SK-N-SH treated with all-trans-retinoic acid at 6 μM for 48 hours (cell line): ENCODE results near the gene MTF2.

Experiments used
- ATAC-seq: fragments of 200-7000 bp; cut with Tn5 transposase; 3 replicates; pipeline ENCODE4 v1.9.1; 2020; ENCODE audit warnings: mild to moderate bottlenecking, moderate library complexity
- ARNTL ChIP-seq: fragments of 450-650 bp; formaldehyde crosslinking; IDR thresholded peaks from 2 replicates; pipeline ENCODE4 v1.5.0; 2020; ENCODE audit warnings: low read depth, mild to moderate bottlenecking, moderate library complexity, borderline replicate concordance
- BACH2 ChIP-seq: fragments of 250-450 bp; sonication (Bioruptor Pico); IDR thresholded peaks from 2 replicates; pipeline ENCODE4 v1.9.0; 2021; ENCODE audit warnings: mild to moderate bottlenecking, borderline replicate concordance
- CREB5 ChIP-seq: fragments of 250-450 bp; sonication (Bioruptor Pico); IDR thresholded peaks from 2 replicates; pipeline ENCODE4 v1.5.1; 2020; ENCODE audit warnings: low read depth, mild to moderate bottlenecking, moderate library complexity
- CSDC2 ChIP-seq: fragments of 250-450 bp; sonication (Bioruptor Pico); IDR thresholded peaks from 2 replicates; pipeline ENCODE4 v1.5.0; 2020; ENCODE audit warnings: mild to moderate bottlenecking, moderate library complexity
- CSRNP3 ChIP-seq: fragments of 250-450 bp; sonication (Bioruptor Pico); IDR thresholded peaks from 2 replicates; pipeline ENCODE4 v1.5.1; 2021; ENCODE audit warnings: mild to moderate bottlenecking, moderate library complexity
- ESRRG ChIP-seq: fragments of 250-450 bp; sonication (Bioruptor Pico); IDR thresholded peaks from 2 replicates; pipeline ENCODE4 v1.6.1; 2021; ENCODE audit warnings: mild to moderate bottlenecking
- GLIS3 ChIP-seq: fragments of 250-450 bp; sonication (Bioruptor Pico); IDR thresholded peaks from 2 replicates; pipeline ENCODE4 v1.5.0; 2020; ENCODE audit warnings: mild to moderate bottlenecking, moderate library complexity
- ISL1 ChIP-seq: fragments of 250-450 bp; sonication (Bioruptor Pico); IDR thresholded peaks from 2 replicates; pipeline ENCODE4 v2.1.2; 2022; ENCODE audit warnings: mild to moderate bottlenecking, moderate library complexity
- OSR1 ChIP-seq: fragments of 250-450 bp; sonication (Bioruptor Pico); IDR thresholded peaks from 2 replicates; pipeline ENCODE4 v1.8.0; 2022; ENCODE audit warnings: moderate library complexity, mild to moderate bottlenecking, inconsistent platforms
- PPARA ChIP-seq: fragments of 250-450 bp; sonication (Bioruptor Pico); IDR thresholded peaks from 2 replicates; pipeline ENCODE4 v1.5.0; 2020; ENCODE audit warnings: mild to moderate bottlenecking, borderline replicate concordance
- RARB ChIP-seq: fragments of 250-450 bp; sonication (Bioruptor Pico); IDR thresholded peaks from 2 replicates; pipeline ENCODE4 v1.8.0; 2021; ENCODE audit warnings: mild to moderate bottlenecking, moderate library complexity
- SNAI2 ChIP-seq: fragments of 250-450 bp; sonication (Bioruptor Pico); IDR thresholded peaks from 2 replicates; pipeline ENCODE4 v1.5.0; 2020; ENCODE audit warnings: mild to moderate bottlenecking, moderate library complexity
- TCF4 ChIP-seq: fragments of 250-450 bp; sonication (Bioruptor Pico); IDR thresholded peaks from 2 replicates; pipeline ENCODE4 v1.8.0; 2021; ENCODE audit warnings: mild to moderate bottlenecking, moderate library complexity, borderline replicate concordance
- TOX ChIP-seq: fragments of 250-450 bp; sonication (Bioruptor Pico); IDR thresholded peaks from 2 replicates; pipeline ENCODE4 v1.8.0; 2021; ENCODE audit warnings: mild to moderate bottlenecking, moderate library complexity, borderline replicate concordance
- TSHZ2 ChIP-seq: fragments of 250-450 bp; sonication (Bioruptor Pico); IDR thresholded peaks from 2 replicates; pipeline ENCODE4 v1.5.0; 2020; ENCODE audit warnings: mild to moderate bottlenecking, moderate library complexity
- ZC3H10 ChIP-seq: fragments of 250-450 bp; sonication (Bioruptor Pico); IDR thresholded peaks from 2 replicates; pipeline ENCODE4 v1.5.1; 2021; ENCODE audit warnings: mild to moderate bottlenecking, moderate library complexity
- ZFP3 ChIP-seq: fragments of 250-450 bp; sonication (Bioruptor Pico); IDR thresholded peaks from 2 replicates; pipeline ENCODE4 v1.5.0; 2020; ENCODE audit warnings: mild to moderate bottlenecking, moderate library complexity
- ZFP30 ChIP-seq: fragments of 450-650 bp; formaldehyde crosslinking; IDR thresholded peaks from 2 replicates; pipeline ENCODE4 v1.5.0; 2022; ENCODE audit warnings: mild to moderate bottlenecking, moderate library complexity
- ZNF565 ChIP-seq: fragments of 450-650 bp; formaldehyde crosslinking; conservative IDR thresholded peaks from 2 replicates; pipeline ENCODE4 v1.5.0; 2020; ENCODE audit warnings: low read depth, mild to moderate bottlenecking, moderate library complexity
- ZNF70 ChIP-seq: fragments of 450-650 bp; formaldehyde crosslinking; IDR thresholded peaks from 2 replicates; pipeline ENCODE4 v1.5.0; 2020; ENCODE audit warnings: mild to moderate bottlenecking, moderate library complexity
- ZNF8 ChIP-seq: fragments of 450-650 bp; formaldehyde crosslinking; IDR thresholded peaks from 2 replicates; pipeline ENCODE4 v1.5.0; 2020; ENCODE audit warnings: mild to moderate bottlenecking, moderate library complexity
- TF ChIP-seq, protein P1 (sequence below): fragments of 250-450 bp; sonication (Bioruptor Pico); IDR thresholded peaks from 2 replicates; pipeline ENCODE4 v1.8.0; 2020; ENCODE audit warnings: mild to moderate bottlenecking, moderate library complexity, borderline replicate concordance

MTF2 gene

DNA sequence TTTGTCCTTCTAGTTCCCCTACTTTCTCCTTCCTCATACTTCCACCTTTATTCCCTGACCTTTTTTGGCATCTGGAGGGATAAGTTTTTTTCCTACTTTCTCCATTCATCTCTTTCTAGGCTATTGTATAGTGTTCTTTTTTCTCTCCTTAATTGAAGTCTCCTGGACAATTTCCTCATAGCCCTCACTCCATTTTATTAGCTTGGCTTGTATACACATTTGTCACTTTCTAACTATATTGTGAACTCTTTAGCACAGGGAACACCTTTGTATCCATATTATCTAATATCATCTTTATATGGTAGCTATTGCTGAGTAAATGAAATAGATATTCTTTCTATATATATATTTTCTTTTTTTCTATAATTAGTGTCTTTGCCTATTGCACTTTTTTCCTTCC is 53.6 kb downstream of the MTF2 start:
- no peak for TF ChIP-seq OSR1 (CRISPR knock-in tag)
- no peak for TF ChIP-seq TSHZ2
- no peak for TF ChIP-seq ESRRG (CRISPR knock-in tag)
- TF ChIP-seq, protein P1, sequence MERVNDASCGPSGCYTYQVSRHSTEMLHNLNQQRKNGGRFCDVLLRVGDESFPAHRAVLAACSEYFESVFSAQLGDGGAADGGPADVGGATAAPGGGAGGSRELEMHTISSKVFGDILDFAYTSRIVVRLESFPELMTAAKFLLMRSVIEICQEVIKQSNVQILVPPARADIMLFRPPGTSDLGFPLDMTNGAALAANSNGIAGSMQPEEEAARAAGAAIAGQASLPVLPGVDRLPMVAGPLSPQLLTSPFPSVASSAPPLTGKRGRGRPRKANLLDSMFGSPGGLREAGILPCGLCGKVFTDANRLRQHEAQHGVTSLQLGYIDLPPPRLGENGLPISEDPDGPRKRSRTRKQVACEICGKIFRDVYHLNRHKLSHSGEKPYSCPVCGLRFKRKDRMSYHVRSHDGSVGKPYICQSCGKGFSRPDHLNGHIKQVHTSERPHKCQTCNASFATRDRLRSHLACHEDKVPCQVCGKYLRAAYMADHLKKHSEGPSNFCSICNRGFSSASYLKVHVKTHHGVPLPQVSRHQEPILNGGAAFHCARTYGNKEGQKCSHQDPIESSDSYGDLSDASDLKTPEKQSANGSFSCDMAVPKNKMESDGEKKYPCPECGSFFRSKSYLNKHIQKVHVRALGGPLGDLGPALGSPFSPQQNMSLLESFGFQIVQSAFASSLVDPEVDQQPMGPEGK = no peak
- TF ChIP-seq CSDC2 (CRISPR knock-in tag) = no peak
- no peak for TF ChIP-seq ZNF565 (CRISPR knock-in tag)
- no peak for TF ChIP-seq PPARA
- TF ChIP-seq CSRNP3 (CRISPR knock-in tag) = no peak
- no peak for TF ChIP-seq ZFP3 (CRISPR knock-in tag)
- no peak for TF ChIP-seq SNAI2 (CRISPR knock-in tag)
- TF ChIP-seq ARNTL = no peak
- no peak for TF ChIP-seq ZC3H10 (CRISPR knock-in tag)
- TF ChIP-seq TCF4 (CRISPR knock-in tag) = no peak
- TF ChIP-seq TOX = no peak
- no peak for TF ChIP-seq GLIS3 (CRISPR knock-in tag)
- no peak for TF ChIP-seq ZNF8 (CRISPR knock-in tag)
- no peak for TF ChIP-seq ISL1 (CRISPR knock-in tag)
- no peak for TF ChIP-seq CREB5 (CRISPR knock-in tag)
- no peak for TF ChIP-seq BACH2 (CRISPR knock-in tag)
- TF ChIP-seq, all 23 proteins: peak for 0

DNA sequence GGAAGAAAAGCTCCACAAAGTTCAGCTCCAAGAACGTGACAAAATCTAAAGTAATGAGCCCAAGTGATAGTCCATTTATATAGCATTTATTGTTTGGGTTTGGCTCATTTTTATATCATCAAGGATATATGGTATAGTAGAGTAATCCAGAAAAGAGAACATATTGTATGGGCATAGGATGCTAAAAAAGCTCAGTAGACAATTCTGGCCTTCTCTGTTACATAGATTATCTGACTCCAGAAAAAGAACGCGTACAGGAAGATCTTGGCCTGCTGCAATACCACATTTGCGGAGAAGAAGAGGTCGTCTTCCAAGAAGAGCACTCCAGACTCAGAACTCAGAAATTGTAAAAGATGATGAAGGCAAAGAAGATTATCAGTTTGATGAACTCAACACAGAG is 57.4 kb downstream of the MTF2 start:
- ATAC-seq = no peak
- TF ChIP-seq ZFP30 (CRISPR knock-in tag) (no peak), ESRRG (CRISPR knock-in tag) (no peak), CSDC2 (CRISPR knock-in tag) (no peak), SNAI2 (CRISPR knock-in tag) (no peak)
- TF ChIP-seq, all 23 proteins: peak for 0

More for the DNA sequence above, 53.6 kb downstream of the MTF2 start:
- no peak for ATAC-seq

GRCh38 chr1:93137604-93138292 is 58.7 kb downstream of the MTF2 start:
- no peak for ATAC-seq
- TF ChIP-seq TCF4 (CRISPR knock-in tag) (no peak), CSRNP3 (CRISPR knock-in tag) (no peak), GLIS3 (CRISPR knock-in tag) (no peak), ZFP3 (CRISPR knock-in tag) (no peak), SNAI2 (CRISPR knock-in tag) (no peak), BACH2 (CRISPR knock-in tag) (no peak), ZNF565 (CRISPR knock-in tag) (no peak), ZNF70 (CRISPR knock-in tag) (no peak), ZC3H10 (CRISPR knock-in tag) (no peak), ZNF8 (CRISPR knock-in tag) (no peak), RARB (CRISPR knock-in tag) (no peak)
- TF ChIP-seq, protein P1 = no peak
